K562 (cell line): ENCODE results near the gene FOXD2. TPM values are rescaled to one million over a fixed set of nuclear protein-coding genes. Genes with fewer than 3 reads are reported as not detected.

Experiments
- ATAC-seq: fragments of 200-7000 bp; cut with Tn5 transposase; 3 replicates; pipeline ENCODE4 v1.9.1; 2020; ENCODE audit warnings: moderate library complexity
- BruUV-seq: library from RNA; stranded (reverse); fragments of 400-500 nt; replicated peaks from 2 replicates; lab custom pipeline; 2021; lab: Mats Ljungman, UMichigan
- CTCF ChIA-PET: fragments of 300-600 bp; formaldehyde crosslinking; extraction: SDS; loops from one replicate; lab custom pipeline; 2021; ENCODE audit warnings: low intra/inter-chr PET ratio; lab: Yijun Ruan, JAX
- POLR2A ChIA-PET: fragments of 300-600, 350-650 bp; sonication (Branson Sonifier 250); formaldehyde crosslinking; extraction: SDS; loops from one replicate; lab custom pipeline; 2021; ENCODE audit warnings: antibody characterized with exemption, inconsistent platforms; lab: Yijun Ruan, JAX
- DNase-seq, 4 experiments: peaks; one replicate each; pipeline versions ENCODE4 v3.0.0 to v3.0.0-alpha.2; 2011 to 2018; ENCODE audit warnings: low spot score in 3 of 4, mixed read lengths in 3 of 4; ENCODE audit errors: extremely low read depth in 1 of 4
- FAIRE-seq: peaks from 2 replicates; lab custom pipeline; 2011; peaks lifted over from hg19 to GRCh38; lab: Jason Lieb, UNC
- H2AFZ ChIP-seq: 2 replicates; pipeline ENCODE4 v1.6.0; 2011; ENCODE audit warnings: low read depth, low read length, control low read depth, inconsistent platforms
- H3K27ac ChIP-seq: fragments of 200-600 bp; 3 replicates; pipeline ENCODE4 v1.8.0; 2011; ENCODE audit warnings: low read depth, mild to moderate bottlenecking, control low read depth, inconsistent platforms, low read length, moderate library complexity, mixed read lengths; ENCODE audit errors: extremely low read depth
- H3K27me3 ChIP-seq, 2 experiments: fragments of 300-600 bp in 1 of 2; 2 replicates in 1 of 2; 3 replicates in 1 of 2; pipeline versions ENCODE4 v1.6.0 to v1.8.0; 2011; ENCODE audit warnings: inconsistent platforms in 2 of 2, low read length in 2 of 2, mild to moderate bottlenecking in 1 of 2, mixed read lengths in 1 of 2, moderate library complexity in 1 of 2; ENCODE audit not compliant: control insufficient read depth in 2 of 2, insufficient read depth in 2 of 2
- H3K36me3 ChIP-seq: fragments of 300-600 bp; 3 replicates; pipeline ENCODE4 v1.8.0; 2011; ENCODE audit warnings: mild to moderate bottlenecking, low read length, inconsistent platforms; ENCODE audit not compliant: control insufficient read depth, insufficient read depth
- H3K4me1 ChIP-seq, 2 experiments: fragments of 200-600 bp in 1 of 2; replicated peaks in 1 of 2; 2 replicates in 1 of 2; 3 replicates in 1 of 2; pipeline versions ENCODE4 v1.5.1 to v1.8.0; 2011; ENCODE audit warnings: inconsistent platforms in 2 of 2, low read length in 2 of 2, mild to moderate bottlenecking in 1 of 2, mixed read lengths in 1 of 2, moderate library complexity in 1 of 2; ENCODE audit not compliant: control insufficient read depth in 2 of 2, insufficient read depth in 2 of 2
- H3K4me2 ChIP-seq: 2 replicates; pipeline ENCODE4 v1.6.1; 2011; ENCODE audit warnings: low read length, control low read depth, inconsistent platforms, mixed read lengths; ENCODE audit not compliant: insufficient read depth
- H3K4me3 ChIP-seq: fragments of 200-600 bp; sonication (generic), shearing (Covaris generic); 2 replicates; pipeline ENCODE4 v1.5.1; 2016; ENCODE audit warnings: control low read depth, inconsistent platforms
- H3K79me2 ChIP-seq: fragments of 200-600 bp; 3 replicates; pipeline ENCODE4 v1.8.0; 2011; ENCODE audit warnings: low read length, inconsistent platforms; ENCODE audit not compliant: control insufficient read depth, insufficient read depth
- H3K9ac ChIP-seq, 2 experiments: 2 replicates each; pipeline versions ENCODE4 v1.6.0 to v1.6.1; 2011; ENCODE audit warnings: low read depth in 2 of 2, low read length in 2 of 2, control low read depth in 1 of 2, inconsistent platforms in 1 of 2, mild to moderate bottlenecking in 1 of 2, mixed read lengths in 1 of 2; ENCODE audit not compliant: insufficient read depth in 1 of 2
- H3K9me1 ChIP-seq: one replicate; pipeline ENCODE4 v1.6.0; 2011; ENCODE audit warnings: inconsistent platforms, mild to moderate bottlenecking, low read length, moderate library complexity; ENCODE audit not compliant: control insufficient read depth, insufficient read depth
- H3K9me3 ChIP-seq: replicated peaks from 2 replicates; pipeline ENCODE4 v1.5.1; 2011; ENCODE audit warnings: low read depth, low read length, inconsistent platforms; ENCODE audit not compliant: control insufficient read depth, insufficient read depth
- H4K20me1 ChIP-seq: replicated peaks from 2 replicates; pipeline ENCODE4 v1.6.1; 2011; ENCODE audit warnings: low read length, inconsistent platforms, mixed read lengths; ENCODE audit not compliant: control insufficient read depth, insufficient read depth
- ARID2 ChIP-seq: fragments of 450-650 bp; IDR thresholded peaks from 2 replicates; pipeline ENCODE4 v1.6.1; 2017; ENCODE audit warnings: antibody characterized with exemption, mild to moderate bottlenecking
- CHD2 ChIP-seq: IDR thresholded peaks from 2 replicates; pipeline ENCODE4 v1.6.1; 2011; ENCODE audit warnings: low read depth, low read length
- CXXC5 ChIP-seq: fragments of 250-450 bp; sonication (Bioruptor Pico); IDR thresholded peaks from 2 replicates; pipeline ENCODE4 v1.8.0; 2022; ENCODE audit warnings: inconsistent platforms, mild to moderate bottlenecking, moderate library complexity
- ESRRA ChIP-seq: fragments of 450-650 bp; IDR thresholded peaks from 2 replicates; pipeline ENCODE4 v1.6.1; 2014; ENCODE audit warnings: low read depth, mild to moderate bottlenecking, moderate library complexity, borderline replicate concordance
- HDGF ChIP-seq: fragments of 450-650 bp; IDR thresholded peaks from 2 replicates; pipeline ENCODE4 v1.6.1; 2016
- HOXB6 ChIP-seq: fragments of 250-450 bp; sonication (Bioruptor Pico); IDR thresholded peaks from 2 replicates; pipeline ENCODE4 v1.5.1; 2022; ENCODE audit warnings: mild to moderate bottlenecking, borderline replicate concordance
- RFX1 ChIP-seq: fragments of 450-650 bp; IDR thresholded peaks from 2 replicates; pipeline ENCODE4 v1.6.1; 2016; ENCODE audit warnings: mild to moderate bottlenecking, moderate library complexity
- SRSF1 ChIP-seq: fragments of 200-400 bp; formaldehyde crosslinking; IDR thresholded peaks from 2 replicates; pipeline ENCODE4 v1.6.1; 2017; ENCODE audit warnings: mild to moderate bottlenecking, low read depth, low read length, moderate library complexity
- ZNF124 ChIP-seq: sonication (generic); formaldehyde crosslinking; IDR thresholded peaks from 2 replicates; pipeline ENCODE4 v1.8.1; 2022; ENCODE audit warnings: missing genetic modification reagents
- WGBS: fragments of 100-300 bp; shearing (Covaris generic); methylation state at CpG from one replicate; pipeline ENCODE4 v1.1.6; 2016; ENCODE audit warnings: low coverage, mixed read lengths; ENCODE audit not compliant: insufficient coverage; ENCODE audit errors: missing lambda C conversion rate; 5-methylcytosine and 5-hydroxymethylcytosine counted together
- in situ Hi-C: fragments of 300-500 bp; cut with MboI; formaldehyde crosslinking; loops from 4 replicates; pipeline ENCODE4 v1.15.0; 2018; ENCODE audit warnings: inconsistent platforms, mixed read lengths
- intact Hi-C: fragments of 100-400 bp; cut with micrococcal nuclease; formaldehyde crosslinking; loops from 2 replicates; pipeline ENCODE4 v1.14.2; 2022
- polyA plus RNA-seq, 8 experiments: library from polyadenylated mRNA; depleted of rRNA in 4 of 8; stranded (reverse) in 5 of 8; unstranded in 3 of 8; fragments of >200 nt; fragmentation: Nextera tagmentation in 2 of 8; fragmentation: Illumina TruSeq in 1 of 8; extraction: Ambion mirVana in 2 of 8; extraction: Trizol in 1 of 8; gene quantifications; 2 replicates each; pipeline versions ENCODE4 v1.2.1 to v1.2.3, GENCODE V29; 2011 to 2014; ENCODE audit warnings: inconsistent platforms in 1 of 8, missing spikeins in 1 of 8
- total RNA-seq, 7 experiments: library from RNA; depleted of rRNA in 6 of 7; stranded (reverse); fragments of >200 nt in 6 of 7; fragmentation: Illumina TruSeq in 2 of 7; extraction: Trizol in 2 of 7; gene quantifications; 2 replicates each; pipeline versions ENCODE4 v1.2.1 to v1.2.3, GENCODE V29; 2011 to 2021; ENCODE audit warnings: low replicate concordance in 1 of 7
- TF ChIP-seq, protein P1 (sequence below), 2 experiments: fragments of 450-650 bp; IDR thresholded peaks; 2 replicates each; pipeline ENCODE4 v1.6.1; 2016
- TF ChIP-seq, protein P2 (sequence below): fragments of 450-650 bp; formaldehyde crosslinking; IDR thresholded peaks from 2 replicates; pipeline ENCODE4 v1.4.0; 2020; ENCODE audit warnings: mild to moderate bottlenecking, moderate library complexity
- TF ChIP-seq, protein P3 (sequence below), 2 experiments: fragments of 450-650 bp in 1 of 2; sonication (generic) in 1 of 2; formaldehyde crosslinking; conservative IDR thresholded peaks; 2 replicates each; pipeline versions ENCODE4 v1.4.0 to v1.8.1; 2020 to 2022; ENCODE audit warnings: mild to moderate bottlenecking in 1 of 2, missing genetic modification reagents in 1 of 2
- TF ChIP-seq, protein P4 (sequence below): IDR thresholded peaks from 3 replicates; pipeline ENCODE4 v1.6.1; 2011; ENCODE audit warnings: borderline replicate concordance, mild to moderate bottlenecking; ENCODE audit not compliant: insufficient read length, insufficient read depth
- TF ChIP-seq, protein P5 (sequence below): fragments of 250-450 bp; sonication (Bioruptor Pico); IDR thresholded peaks from 2 replicates; pipeline ENCODE4 v1.8.0; 2022; ENCODE audit warnings: moderate library complexity, mild to moderate bottlenecking, inconsistent platforms
- TF ChIP-seq, protein P6 (sequence below): fragments of 450-650 bp; IDR thresholded peaks from one replicate; pipeline ENCODE4 v1.6.1; 2018; ENCODE audit warnings: mild to moderate bottlenecking, moderate library complexity; ENCODE audit not compliant: partially characterized antibody

Gene FOXD2
- total and polyA plus RNA-seq, 9 of the 15 experiments (the other 6 are each of a cell fraction or from before 2014, with no cell fraction given), result 0.06 to 1.2 (median 0.22) TPM

DNA sequence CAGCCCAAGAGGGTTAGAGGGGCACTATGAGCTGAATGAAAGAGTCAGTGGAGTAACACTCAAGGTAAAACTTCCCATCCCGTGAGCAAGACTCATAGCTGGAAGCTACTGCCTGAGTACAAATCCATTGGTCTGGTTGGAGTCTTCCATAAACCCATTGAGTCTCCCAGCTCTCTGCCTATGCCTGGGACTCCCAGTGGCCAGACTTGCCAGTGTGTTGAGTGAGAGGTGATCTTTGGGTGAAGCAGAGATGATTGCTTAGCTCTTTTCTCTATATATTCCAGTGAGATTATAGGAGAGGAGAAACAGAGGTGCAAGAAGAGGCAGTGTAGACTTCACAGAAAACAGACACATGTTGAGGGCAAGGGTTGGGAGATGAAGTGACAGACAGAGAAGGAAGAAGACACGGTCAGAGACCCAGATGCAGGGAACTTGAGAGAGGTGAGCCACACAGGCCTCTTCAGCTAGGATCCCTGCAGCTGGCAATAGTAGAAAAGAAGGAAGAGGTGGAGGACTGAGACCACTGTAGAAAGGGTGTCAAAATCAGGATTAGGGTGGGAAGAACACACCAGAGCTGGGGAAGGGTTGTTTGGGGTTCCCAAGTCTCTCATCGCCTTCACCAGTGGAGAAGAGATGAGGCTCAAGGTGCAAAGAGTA lies 3.7 kb downstream of the FOXD2 start:
- Histone ChIP-seq H3K9ac (no peak overlapping the region), H3K36me3 (no peaks in the 10 kb centered on the region), H3K4me2 (no peak overlapping the region), H3K4me3 (no peak overlapping the region), H2AFZ (no peak overlapping the region), H3K79me2 (0 out of 3 replicates have a peak, but pooled peaks cover 6% of the 10 kb centered on the region), H3K4me1 (peaks cover 0 to 40% of the 10 kb centered on the region in 2 experiments; a peak in 2 of 5 replicates), H3K27me3 (peaks cover 56 to 62% of the 10 kb centered on the region in 2 experiments; a peak in 4 of 5 replicates), H3K9me1 (no peaks in the 10 kb centered on the region), H3K9me3 (no peaks in the 10 kb centered on the region), H4K20me1 (peaks cover 2% of the 10 kb centered on the region; the same call in 1 of the 2 replicates), H3K27ac (no peak overlapping the region)
- DNase-seq (no peak), FAIRE-seq (no peak), ATAC-seq (no peak)
- ChIA-PET POLR2A (interaction anchor here (0.6 to 2.1 kb wide), 6 partner anchors 8 to 285 kb away, joined by 3 to 11 read pairs (median 4); no protein-coding TSS in a partner anchor), CTCF (no interaction called here)
- intact Hi-C loops (no loop called here), in situ Hi-C loops (no loop called here)
- WGBS, result 3% methylated on average over 3 of the region's 3 CpGs
- no TSS peak for BruUV-seq
- no peak for TF ChIP-seq CXXC5
- TF ChIP-seq ARID2, result no peak
- TF ChIP-seq, protein P1, sequence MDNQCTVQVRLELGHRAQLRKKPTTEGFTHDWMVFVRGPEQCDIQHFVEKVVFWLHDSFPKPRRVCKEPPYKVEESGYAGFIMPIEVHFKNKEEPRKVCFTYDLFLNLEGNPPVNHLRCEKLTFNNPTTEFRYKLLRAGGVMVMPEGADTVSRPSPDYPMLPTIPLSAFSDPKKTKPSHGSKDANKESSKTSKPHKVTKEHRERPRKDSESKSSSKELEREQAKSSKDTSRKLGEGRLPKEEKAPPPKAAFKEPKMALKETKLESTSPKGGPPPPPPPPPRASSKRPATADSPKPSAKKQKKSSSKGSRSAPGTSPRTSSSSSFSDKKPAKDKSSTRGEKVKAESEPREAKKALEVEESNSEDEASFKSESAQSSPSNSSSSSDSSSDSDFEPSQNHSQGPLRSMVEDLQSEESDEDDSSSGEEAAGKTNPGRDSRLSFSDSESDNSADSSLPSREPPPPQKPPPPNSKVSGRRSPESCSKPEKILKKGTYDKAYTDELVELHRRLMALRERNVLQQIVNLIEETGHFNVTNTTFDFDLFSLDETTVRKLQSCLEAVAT (IDR thresholded peaks at IDR 0.05), result no peak
- TF ChIP-seq SRSF1, result no peak
- TF ChIP-seq, protein P2, sequence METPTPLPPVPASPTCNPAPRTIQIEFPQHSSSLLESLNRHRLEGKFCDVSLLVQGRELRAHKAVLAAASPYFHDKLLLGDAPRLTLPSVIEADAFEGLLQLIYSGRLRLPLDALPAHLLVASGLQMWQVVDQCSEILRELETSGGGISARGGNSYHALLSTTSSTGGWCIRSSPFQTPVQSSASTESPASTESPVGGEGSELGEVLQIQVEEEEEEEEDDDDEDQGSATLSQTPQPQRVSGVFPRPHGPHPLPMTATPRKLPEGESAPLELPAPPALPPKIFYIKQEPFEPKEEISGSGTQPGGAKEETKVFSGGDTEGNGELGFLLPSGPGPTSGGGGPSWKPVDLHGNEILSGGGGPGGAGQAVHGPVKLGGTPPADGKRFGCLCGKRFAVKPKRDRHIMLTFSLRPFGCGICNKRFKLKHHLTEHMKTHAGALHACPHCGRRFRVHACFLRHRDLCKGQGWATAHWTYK (CRISPR knock-in tag), result no peak
- TF ChIP-seq RFX1, result no peak
- TF ChIP-seq, protein P3, sequence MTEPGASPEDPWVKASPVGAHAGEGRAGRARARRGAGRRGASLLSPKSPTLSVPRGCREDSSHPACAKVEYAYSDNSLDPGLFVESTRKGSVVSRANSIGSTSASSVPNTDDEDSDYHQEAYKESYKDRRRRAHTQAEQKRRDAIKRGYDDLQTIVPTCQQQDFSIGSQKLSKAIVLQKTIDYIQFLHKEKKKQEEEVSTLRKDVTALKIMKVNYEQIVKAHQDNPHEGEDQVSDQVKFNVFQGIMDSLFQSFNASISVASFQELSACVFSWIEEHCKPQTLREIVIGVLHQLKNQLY (CRISPR knock-in tag; conservative IDR thresholded peaks at IDR 0.05), result no peak
- TF ChIP-seq, protein P4, sequence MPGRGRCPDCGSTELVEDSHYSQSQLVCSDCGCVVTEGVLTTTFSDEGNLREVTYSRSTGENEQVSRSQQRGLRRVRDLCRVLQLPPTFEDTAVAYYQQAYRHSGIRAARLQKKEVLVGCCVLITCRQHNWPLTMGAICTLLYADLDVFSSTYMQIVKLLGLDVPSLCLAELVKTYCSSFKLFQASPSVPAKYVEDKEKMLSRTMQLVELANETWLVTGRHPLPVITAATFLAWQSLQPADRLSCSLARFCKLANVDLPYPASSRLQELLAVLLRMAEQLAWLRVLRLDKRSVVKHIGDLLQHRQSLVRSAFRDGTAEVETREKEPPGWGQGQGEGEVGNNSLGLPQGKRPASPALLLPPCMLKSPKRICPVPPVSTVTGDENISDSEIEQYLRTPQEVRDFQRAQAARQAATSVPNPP, result no peak
- TF ChIP-seq, protein P5, sequence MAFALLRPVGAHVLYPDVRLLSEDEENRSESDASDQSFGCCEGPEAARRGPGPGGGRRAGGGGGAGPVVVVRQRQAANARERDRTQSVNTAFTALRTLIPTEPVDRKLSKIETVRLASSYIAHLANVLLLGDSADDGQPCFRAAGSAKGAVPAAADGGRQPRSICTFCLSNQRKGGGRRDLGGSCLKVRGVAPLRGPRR (CRISPR knock-in tag), result no peak
- no peak for TF ChIP-seq ZNF124 (CRISPR knock-in tag)
- TF ChIP-seq ESRRA, result no peak
- TF ChIP-seq HDGF, result no peak
- TF ChIP-seq CHD2, result no peak
- no peak for TF ChIP-seq HOXB6 (CRISPR knock-in tag)
- TF ChIP-seq, protein P6, sequence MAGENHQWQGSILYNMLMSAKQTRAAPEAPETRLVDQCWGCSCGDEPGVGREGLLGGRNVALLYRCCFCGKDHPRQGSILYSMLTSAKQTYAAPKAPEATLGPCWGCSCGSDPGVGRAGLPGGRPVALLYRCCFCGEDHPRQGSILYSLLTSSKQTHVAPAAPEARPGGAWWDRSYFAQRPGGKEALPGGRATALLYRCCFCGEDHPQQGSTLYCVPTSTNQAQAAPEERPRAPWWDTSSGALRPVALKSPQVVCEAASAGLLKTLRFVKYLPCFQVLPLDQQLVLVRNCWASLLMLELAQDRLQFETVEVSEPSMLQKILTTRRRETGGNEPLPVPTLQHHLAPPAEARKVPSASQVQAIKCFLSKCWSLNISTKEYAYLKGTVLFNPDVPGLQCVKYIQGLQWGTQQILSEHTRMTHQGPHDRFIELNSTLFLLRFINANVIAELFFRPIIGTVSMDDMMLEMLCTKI, result no peak
